CD14-positive monocyte (primary cell): ENCODE data around the gene GPR37L1. TPM values are rescaled to one million over a fixed set of nuclear protein-coding genes. Genes with fewer than 3 reads are reported as not detected.

ENCODE experiments used
- DNase-seq, 3 donors: peaks; one replicate each; pipeline ENCODE4 v3.0.0-alpha.2; 2011 to 2022
- H2AFZ ChIP-seq: 2 replicates; pipeline ENCODE4 v1.6.0; 2012; ENCODE audit warnings: mild to moderate bottlenecking, low read depth, low read length, inconsistent platforms; ENCODE audit not compliant: insufficient read depth, poor library complexity, severe bottlenecking
- H3K27ac ChIP-seq, 2 donors: 1 replicate in 1 of 2; 2 replicates in 1 of 2; pipeline ENCODE4 v1.5.1; 2012 to 2013; ENCODE audit warnings: low read length in 2 of 2, control low read depth in 1 of 2, inconsistent platforms in 1 of 2, low read depth in 1 of 2, mild to moderate bottlenecking in 1 of 2
- H3K27me3 ChIP-seq, 2 donors: one replicate each; pipeline versions ENCODE4 v1.6.0 to v1.6.1; 2011 to 2013; ENCODE audit warnings: low read length in 2 of 2; ENCODE audit not compliant: control insufficient read depth in 2 of 2, insufficient read depth in 2 of 2
- H3K36me3 ChIP-seq, 2 donors: replicated peaks in 1 of 2; 1 replicate in 1 of 2; 2 replicates in 1 of 2; pipeline versions ENCODE4 v1.5.1 to v1.6.1; 2012 to 2013; ENCODE audit warnings: low read length in 2 of 2, control low read depth in 1 of 2, inconsistent platforms in 1 of 2, mild to moderate bottlenecking in 1 of 2; ENCODE audit not compliant: insufficient read depth in 2 of 2, control insufficient read depth in 1 of 2
- H3K4me1 ChIP-seq, 2 donors: 1 replicate in 1 of 2; 2 replicates in 1 of 2; pipeline versions ENCODE4 v1.5.1 to v1.6.1; 2012 to 2013; ENCODE audit warnings: low read length in 2 of 2, control low read depth in 1 of 2, inconsistent platforms in 1 of 2, mild to moderate bottlenecking in 1 of 2, moderate library complexity in 1 of 2; ENCODE audit not compliant: insufficient read depth in 2 of 2, control insufficient read depth in 1 of 2
- H3K4me2 ChIP-seq: replicated peaks from 2 replicates; pipeline ENCODE3; 2012; ENCODE audit warnings: low read length, moderate library complexity, mild to moderate bottlenecking; ENCODE audit not compliant: poor library complexity, severe bottlenecking; ENCODE audit errors: extremely low read depth
- H3K4me3 ChIP-seq, 3 experiments: fragments of 200-600 bp in 1 of 3; sonication (generic) in 1 of 3; replicated peaks in 1 of 3; 1 replicate in 2 of 3; 2 replicates in 1 of 3; pipeline ENCODE4 v1.5.1; 2011 to 2013; ENCODE audit warnings: low read length in 3 of 3, mild to moderate bottlenecking in 3 of 3, control low read depth in 2 of 3, low read depth in 2 of 3, inconsistent platforms in 1 of 3, moderate library complexity in 1 of 3
- H3K79me2 ChIP-seq: 2 replicates; pipeline ENCODE4 v1.6.0; 2012; ENCODE audit warnings: mild to moderate bottlenecking, control low read depth, inconsistent platforms, low read length, moderate library complexity; ENCODE audit not compliant: insufficient read depth
- H3K9ac ChIP-seq: 2 replicates; pipeline ENCODE4 v1.6.0; 2017; ENCODE audit warnings: low read length, mild to moderate bottlenecking; ENCODE audit not compliant: insufficient read depth, poor library complexity, severe bottlenecking
- H3K9me3 ChIP-seq, 2 donors: replicated peaks in 1 of 2; 1 replicate in 1 of 2; 2 replicates in 1 of 2; pipeline versions ENCODE4 v1.5.1 to v1.6.1; 2012 to 2013; ENCODE audit warnings: low read length in 2 of 2, control low read depth in 1 of 2; ENCODE audit not compliant: control insufficient read depth in 1 of 2, insufficient read depth in 1 of 2
- H4K20me1 ChIP-seq: 2 replicates; pipeline ENCODE4 v1.6.0; 2012; ENCODE audit warnings: mild to moderate bottlenecking, low read length, control low read depth, moderate library complexity; ENCODE audit not compliant: insufficient read depth
- H3K27ac Mint-ChIP-seq, 7 donors: one replicate each; pipeline ENCODE4 v1.8.0; 2020; ENCODE audit warnings: mild to moderate bottlenecking in 7 of 7, mixed read lengths in 7 of 7, moderate library complexity in 6 of 7, inconsistent platforms in 2 of 7
- H3K27me3 Mint-ChIP-seq, 3 donors: one replicate each; pipeline ENCODE4 v1.8.0; 2021 to 2022; ENCODE audit warnings: low read depth in 3 of 3, mild to moderate bottlenecking in 3 of 3, mixed read lengths in 3 of 3, moderate library complexity in 3 of 3, inconsistent platforms in 1 of 3
- H3K36me3 Mint-ChIP-seq, 2 donors: one replicate each; pipeline ENCODE4 v1.8.0; 2020; ENCODE audit warnings: mixed read lengths in 2 of 2, inconsistent platforms in 1 of 2, mild to moderate bottlenecking in 1 of 2
- H3K4me1 Mint-ChIP-seq: one replicate; pipeline ENCODE4 v1.8.0; 2020; ENCODE audit warnings: mild to moderate bottlenecking, mixed read lengths
- H3K4me3 Mint-ChIP-seq, 2 donors: one replicate each; pipeline ENCODE4 v1.8.0; 2020; ENCODE audit warnings: mild to moderate bottlenecking in 2 of 2, mixed read lengths in 2 of 2, moderate library complexity in 1 of 2
- H3K9me3 Mint-ChIP-seq, 7 donors: one replicate each; pipeline ENCODE4 v1.8.0; 2020 to 2022; ENCODE audit warnings: mixed read lengths in 7 of 7, mild to moderate bottlenecking in 6 of 7, moderate library complexity in 6 of 7, inconsistent platforms in 2 of 7
- CTCF ChIP-seq: fragments of 200-600 bp; IDR thresholded peaks from one replicate; pipeline ENCODE4 v1.8.0; 2022; ENCODE audit warnings: antibody characterized with exemption, mild to moderate bottlenecking
- WGBS: methylation state at CpG from one replicate; pipeline ENCODE4 v1.1.5; 2013; ENCODE audit warnings: missing lambda C conversion rate; ENCODE audit not compliant: insufficient coverage; 5-methylcytosine and 5-hydroxymethylcytosine counted together
- intact Hi-C, 2 donors: fragments of 100-400 bp; cut with micrococcal nuclease; formaldehyde crosslinking; loops; one replicate each; pipeline versions ENCODE4 v1.15.0 to v1.15.1; 2023
- polyA plus RNA-seq, 3 donors: library from polyadenylated mRNA; depleted of rRNA in 1 of 3; unstranded in 2 of 3; stranded (reverse) in 1 of 3; fragments of 300-500 nt in 2 of 3; fragments of >200 nt in 1 of 3; fragmentation: Illumina TruSeq in 2 of 3; gene quantifications; 1 replicate in 2 of 3; 2 replicates in 1 of 3; pipeline ENCODE4 v1.2.3, GENCODE V29; 2012 to 2021

Gene GPR37L1
- polyA plus RNA-seq, 3 donors: 0.06 to 0.13 TPM; not detected in 1

- intact Hi-C loops: no loop called here
- H2AFZ ChIP-seq: peak within 1 kb of the TSS; percentile 76
- H3K9me3 Mint-ChIP-seq: no peaks in the 10 kb centered on the region
Measured at GRCh38 chr1:202160377-202160940, 37.7 kb downstream of the GPR37L1 start, which contains the start of gene PTPN7. TSS of gene PTPN7 (minus strand) at chr1:202160602. CDS start at chr1:202159402, 1,200 bp downstream.

More at GRCh38 chr1:202160377-202160940, 37.7 kb downstream of the GPR37L1 start, which contains the start of gene PTPN7:
- Mint-ChIP-seq H3K4me3 (peak within 1 kb of the TSS; percentile 89 to 96), H3K4me1 (peaks cover 76% of the 10 kb centered on the region), H3K27me3 (peaks cover 2 to 5% (median 3%) of the 10 kb centered on the region in 3 donors), H3K27ac (peak within 1 kb of the TSS; percentile 84 to 98 (median 95)), H3K36me3 (peaks cover 5 to 17% of the 10 kb centered on the region in 2 donors)
- peak within 1 kb of the TSS; percentile 80 for H3K9ac ChIP-seq
- H3K4me2 ChIP-seq: peak within 1 kb of the TSS; percentile 96
- no peaks in the 10 kb centered on the region for H3K9me3 ChIP-seq
- peaks cover 48 to 63% of the 10 kb centered on the region in 2 donors for H3K4me1 ChIP-seq
- H3K36me3 ChIP-seq: peaks cover 0 to 8% of the 10 kb centered on the region in 2 donors
- H3K79me2 ChIP-seq: peaks cover 62% of the 10 kb centered on the region
- DNase-seq: peak; percentile 49 to 58 (median 55)
- H3K4me3 ChIP-seq: peak within 1 kb of the TSS; percentile 45 to 82 (median 49)
- 5% methylated on average over 13 of the region's 17 CpGs for whole genome bisulfite sequencing
- no peaks in the 10 kb centered on the region for H4K20me1 ChIP-seq
- no peaks in the 10 kb centered on the region for H3K27me3 ChIP-seq
- TF ChIP-seq CTCF: peak; percentile 69
- H3K27ac ChIP-seq: peak within 1 kb of the TSS; percentile 50 to 94
